Measurements from ENCODE around the gene APOL2. TPM values are rescaled to one million over a fixed set of nuclear protein-coding genes. Genes with fewer than 3 reads are reported as not detected.
A peak's percentile ranks its signal among the peaks of the same experiment; 100 is the strongest.

Gene APOL2
- total and polyA plus RNA-seq, 2 experiments from 2014 or later = 8.7 to 14.7 TPM

DNA sequence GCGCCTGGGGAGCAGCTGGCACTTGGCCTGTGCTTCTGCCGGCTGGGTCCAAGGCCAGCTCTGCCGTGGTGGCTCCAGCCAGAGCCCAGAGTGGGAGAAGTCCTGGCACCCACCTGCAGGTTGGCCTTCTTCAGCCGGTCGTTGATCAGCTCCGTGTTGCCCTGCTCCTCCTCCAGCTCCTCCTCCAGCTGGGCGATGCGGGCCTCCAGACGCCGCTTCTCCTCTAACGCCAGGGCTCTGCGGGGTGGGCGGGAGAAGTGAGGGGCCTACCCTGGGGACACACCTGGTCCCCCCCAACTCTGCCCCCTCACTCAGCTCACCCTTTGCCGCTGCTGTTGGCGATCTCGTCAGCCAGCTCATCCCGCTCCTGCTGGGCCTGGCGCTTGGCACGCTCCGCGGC lies 46.2 kb upstream of the APOL2 start:
- Histone ChIP-seq H3K27ac (no peak overlapping the region), H3K36me3 (peaks cover 73% of the 10 kb centered on the region), H3K27me3 (no peaks in the 10 kb centered on the region), H3K4me1 (ENCODE audit: low read depth) (no peaks in the 10 kb centered on the region), H3K4me3 (no peak overlapping the region), H3K9me3 (ENCODE audit: low read depth) (no peaks in the 10 kb centered on the region)
- DNase-seq (ENCODE audit: low read depth in 1 of 2, low spot score in 1 of 2) = no peak
- TF ChIP-seq, protein P1, sequence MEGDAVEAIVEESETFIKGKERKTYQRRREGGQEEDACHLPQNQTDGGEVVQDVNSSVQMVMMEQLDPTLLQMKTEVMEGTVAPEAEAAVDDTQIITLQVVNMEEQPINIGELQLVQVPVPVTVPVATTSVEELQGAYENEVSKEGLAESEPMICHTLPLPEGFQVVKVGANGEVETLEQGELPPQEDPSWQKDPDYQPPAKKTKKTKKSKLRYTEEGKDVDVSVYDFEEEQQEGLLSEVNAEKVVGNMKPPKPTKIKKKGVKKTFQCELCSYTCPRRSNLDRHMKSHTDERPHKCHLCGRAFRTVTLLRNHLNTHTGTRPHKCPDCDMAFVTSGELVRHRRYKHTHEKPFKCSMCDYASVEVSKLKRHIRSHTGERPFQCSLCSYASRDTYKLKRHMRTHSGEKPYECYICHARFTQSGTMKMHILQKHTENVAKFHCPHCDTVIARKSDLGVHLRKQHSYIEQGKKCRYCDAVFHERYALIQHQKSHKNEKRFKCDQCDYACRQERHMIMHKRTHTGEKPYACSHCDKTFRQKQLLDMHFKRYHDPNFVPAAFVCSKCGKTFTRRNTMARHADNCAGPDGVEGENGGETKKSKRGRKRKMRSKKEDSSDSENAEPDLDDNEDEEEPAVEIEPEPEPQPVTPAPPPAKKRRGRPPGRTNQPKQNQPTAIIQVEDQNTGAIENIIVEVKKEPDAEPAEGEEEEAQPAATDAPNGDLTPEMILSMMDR (IDR thresholded peaks at IDR 0.05; ENCODE audit: low read depth, low read length) = no peak

DNA sequence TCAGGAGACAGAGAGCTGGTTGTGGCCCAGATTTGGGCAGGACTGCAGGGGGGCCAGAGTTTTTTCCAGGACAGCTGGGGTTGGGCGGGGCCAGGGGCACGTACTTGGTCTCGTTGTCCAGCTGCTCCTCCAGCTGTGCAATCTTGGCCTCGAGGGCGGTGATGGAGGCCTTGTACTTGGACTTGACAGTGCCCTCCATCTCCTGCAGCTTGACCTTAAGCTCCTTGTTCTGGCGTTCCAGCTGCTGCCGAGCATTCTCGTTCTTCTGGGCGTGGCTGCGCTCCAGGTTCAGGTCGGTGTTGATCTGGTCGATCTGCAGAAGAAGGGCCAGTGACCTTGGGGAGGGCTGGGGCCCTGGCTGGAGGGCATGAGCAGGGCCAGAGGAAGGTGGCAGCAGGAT lies 45.7 kb upstream of the APOL2 start:
- Histone ChIP-seq H3K36me3 (peaks cover 73% of the 10 kb centered on the region), H3K27ac (no peak overlapping the region), H3K27me3 (no peaks in the 10 kb centered on the region), H3K4me1 (ENCODE audit: low read depth) (no peaks in the 10 kb centered on the region), H3K9me3 (ENCODE audit: low read depth) (no peaks in the 10 kb centered on the region), H3K4me3 (no peak overlapping the region)
- TF ChIP-seq, protein P1 (IDR thresholded peaks at IDR 0.05; ENCODE audit: low read depth, low read length) = no peak
- DNase-seq (ENCODE audit: low read depth in 1 of 2, low spot score in 1 of 2) = no peak

DNA sequence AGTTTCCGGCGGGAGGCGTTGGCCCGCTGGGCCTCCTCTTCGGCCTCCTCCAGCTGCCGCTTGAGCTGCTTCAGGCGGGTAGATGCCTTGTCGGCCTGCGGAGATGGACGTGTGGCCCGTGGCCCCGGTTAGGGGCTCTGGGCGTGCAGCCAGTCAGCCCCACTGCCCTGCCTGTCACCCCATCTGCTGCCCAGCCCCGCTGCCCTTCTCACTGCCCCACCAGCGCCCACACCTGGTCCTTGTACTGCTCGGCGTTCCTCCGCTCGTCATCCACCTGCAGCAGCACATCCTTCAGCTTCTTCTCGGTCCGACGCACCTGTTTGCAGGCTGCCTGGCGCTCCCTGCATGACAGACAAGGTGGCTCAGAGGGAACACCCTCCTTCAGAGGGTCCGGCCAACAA lies 44.8 kb upstream of the APOL2 start:
- TF ChIP-seq, protein P1 (IDR thresholded peaks at IDR 0.05; ENCODE audit: low read depth, low read length) = no peak
- no peaks in the 10 kb centered on the region for H3K27me3 ChIP-seq
- no peak overlapping the region for H3K4me3 ChIP-seq
- no peaks in the 10 kb centered on the region for H3K4me1 ChIP-seq (ENCODE audit: low read depth)
- H3K9me3 ChIP-seq (ENCODE audit: low read depth) = no peaks in the 10 kb centered on the region
- DNase-seq (ENCODE audit: low read depth in 1 of 2, low spot score in 1 of 2) = no peak
- no peak overlapping the region for H3K27ac ChIP-seq
- peaks cover 66% of the 10 kb centered on the region for H3K36me3 ChIP-seq

DNA sequence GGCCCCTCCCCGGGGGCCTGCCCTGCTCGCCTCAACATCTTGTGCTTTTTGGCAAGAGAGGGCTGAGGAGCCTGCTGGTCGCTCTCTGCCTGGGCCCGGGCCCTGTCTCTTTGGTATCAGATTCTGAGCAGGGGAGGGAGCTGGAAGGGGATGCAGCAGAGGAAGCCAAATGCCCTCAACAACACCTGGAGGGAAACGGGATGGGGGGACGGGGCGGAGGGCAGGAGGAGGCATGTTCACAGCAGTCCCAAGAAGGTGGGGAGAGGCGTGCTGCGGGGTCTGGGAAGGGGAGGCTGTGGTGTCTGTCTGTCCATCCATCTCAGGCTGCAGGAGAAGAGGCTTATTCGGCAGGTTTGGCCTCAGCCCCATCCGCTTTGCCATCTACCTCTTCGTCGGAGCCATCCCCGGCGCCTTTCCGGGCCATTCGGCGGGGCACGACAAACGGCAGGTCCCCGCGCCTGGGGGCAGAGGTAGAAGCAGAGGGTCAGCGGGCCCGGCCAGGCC lies 43.1 kb upstream of the APOL2 start:
- H3K4me1 ChIP-seq (ENCODE audit: low read depth) = no peaks in the 10 kb centered on the region
- no peak overlapping the region for H3K27ac ChIP-seq
- TF ChIP-seq, protein P1 (IDR thresholded peaks at IDR 0.05; ENCODE audit: low read depth, low read length) = no peak
- H3K27me3 ChIP-seq = no peaks in the 10 kb centered on the region
- no peak for DNase-seq (ENCODE audit: low read depth in 1 of 2, low spot score in 1 of 2)
- no peaks in the 10 kb centered on the region for H3K9me3 ChIP-seq (ENCODE audit: low read depth)
- peaks cover 49% of the 10 kb centered on the region for H3K36me3 ChIP-seq
- H3K4me3 ChIP-seq = no peak overlapping the region

DNA sequence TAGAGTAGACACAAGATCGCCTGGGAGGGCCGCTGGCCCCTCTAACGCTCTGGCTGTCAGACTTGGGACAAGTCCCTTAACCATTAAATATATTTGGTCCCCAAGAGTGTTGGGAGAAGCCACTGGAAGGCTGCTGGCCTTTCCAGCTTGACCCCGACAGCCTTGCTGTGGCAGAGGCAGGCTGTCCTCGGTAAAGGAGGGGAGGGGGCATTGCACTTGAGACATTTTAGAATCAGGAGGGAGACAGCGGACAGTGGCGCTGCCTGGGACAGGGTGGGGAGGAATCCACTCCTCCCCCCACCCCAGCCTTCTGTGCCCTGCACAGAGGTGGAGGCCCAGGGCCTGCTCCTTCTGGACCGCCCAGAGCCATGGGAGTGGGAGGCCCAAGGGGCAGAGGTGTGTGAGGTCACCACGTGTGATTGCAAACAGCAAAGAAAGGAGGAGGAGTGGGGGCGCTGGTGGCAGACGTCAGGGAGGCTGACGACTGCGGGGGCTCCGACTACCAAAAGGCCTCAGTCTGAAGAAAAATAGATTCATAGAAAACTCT lies 42.5 kb upstream of the APOL2 start:
- TF ChIP-seq, protein P1 (IDR thresholded peaks at IDR 0.05; ENCODE audit: low read depth, low read length) = no peak
- Histone ChIP-seq H3K36me3 (peaks cover 45% of the 10 kb centered on the region), H3K27ac (peak overlapping the region; percentile 53), H3K9me3 (ENCODE audit: low read depth) (no peaks in the 10 kb centered on the region), H3K4me3 (no peak overlapping the region), H3K4me1 (ENCODE audit: low read depth) (no peaks in the 10 kb centered on the region), H3K27me3 (no peaks in the 10 kb centered on the region)
- no peak for DNase-seq (ENCODE audit: low read depth in 1 of 2, low spot score in 1 of 2)

Measured in cardiac muscle cell (in vitro differentiated cells and primary cell).